HepG2 (cell line): ENCODE data around the gene MYOM1. TPM values are rescaled to one million over a fixed set of nuclear protein-coding genes. Genes with fewer than 3 reads are reported as not detected.
A peak's percentile ranks its signal among the peaks of the same experiment; 100 is the strongest.

Experiments
- BCL6 ChIP-seq: IDR thresholded peaks from 2 replicates; pipeline ENCODE4 v1.6.1; 2016; ENCODE audit warnings: missing genetic modification reagents, missing compliant biosample characterization
- CENPX ChIP-seq: sonication (generic); formaldehyde crosslinking; IDR thresholded peaks from 2 replicates; pipeline ENCODE4 v1.9.0; 2021; ENCODE audit warnings: mild to moderate bottlenecking, missing genetic modification reagents, moderate library complexity
- CHD4 ChIP-seq: fragments of 200-600 bp; sonication (generic); IDR thresholded peaks from 2 replicates; pipeline ENCODE4 v1.7.0; 2017; ENCODE audit warnings: mild to moderate bottlenecking, low read length, borderline replicate concordance
- GMEB1 ChIP-seq: sonication (generic); formaldehyde crosslinking; IDR thresholded peaks from 2 replicates; pipeline ENCODE4 v1.5.1; 2020; ENCODE audit warnings: missing genetic modification reagents, mild to moderate bottlenecking, borderline replicate concordance
- HDAC1 ChIP-seq: sonication (generic); formaldehyde crosslinking; IDR thresholded peaks from 2 replicates; pipeline ENCODE4 v1.5.1; 2020; ENCODE audit warnings: mild to moderate bottlenecking, missing genetic modification reagents
- HNF1A ChIP-seq, 2 experiments: sonication (generic) in 1 of 2; formaldehyde crosslinking in 1 of 2; IDR thresholded peaks; 2 replicates each; pipeline versions ENCODE4 v1.4.0 to v1.6.1; 2016 to 2020; ENCODE audit warnings: borderline replicate concordance in 1 of 2, low read depth in 1 of 2, mild to moderate bottlenecking in 1 of 2, missing genetic modification reagents in 1 of 2
- ISX ChIP-seq: sonication (generic); formaldehyde crosslinking; conservative IDR thresholded peaks from 2 replicates; pipeline ENCODE4 v1.5.0; 2020; ENCODE audit warnings: missing genetic modification reagents
- MED8 ChIP-seq: sonication (generic); formaldehyde crosslinking; IDR thresholded peaks from 2 replicates; pipeline ENCODE4 v1.8.1; 2023; ENCODE audit warnings: mild to moderate bottlenecking, missing genetic modification reagents; ENCODE audit not compliant: insufficient replicate concordance
- MXI1 ChIP-seq: IDR thresholded peaks from 3 replicates; pipeline ENCODE4 v1.6.1; 2012; ENCODE audit warnings: low read depth, low read length, inconsistent platforms, borderline replicate concordance
- NCOA2 ChIP-seq: sonication (generic); formaldehyde crosslinking; IDR thresholded peaks from 2 replicates; pipeline ENCODE4 v1.8.0; 2022; ENCODE audit warnings: inconsistent platforms
- NCOA5 ChIP-seq: sonication (generic); formaldehyde crosslinking; IDR thresholded peaks from 2 replicates; pipeline ENCODE4 v1.4.0; 2020; ENCODE audit warnings: missing genetic modification reagents
- RBM22 ChIP-seq: fragments of 200-400 bp; formaldehyde crosslinking; optimal IDR thresholded peaks from 2 replicates; pipeline ENCODE3; 2017; ENCODE audit warnings: mild to moderate bottlenecking, low read length, moderate library complexity
- SMYD3 ChIP-seq: sonication (generic); formaldehyde crosslinking; IDR thresholded peaks from 2 replicates; pipeline ENCODE4 v1.8.1; 2023; ENCODE audit warnings: mild to moderate bottlenecking, missing genetic modification reagents
- TCF7 ChIP-seq: sonication (generic); IDR thresholded peaks from 2 replicates; pipeline ENCODE4 v1.6.1; 2016; ENCODE audit warnings: antibody characterized with exemption, low read depth
- TCF7L2 ChIP-seq: IDR thresholded peaks from 2 replicates; pipeline ENCODE4 v1.6.1; 2011; ENCODE audit warnings: mild to moderate bottlenecking, low read depth, low read length, moderate library complexity
- YEATS4 ChIP-seq: sonication (generic); formaldehyde crosslinking; IDR thresholded peaks from 2 replicates; pipeline ENCODE4 v1.4.0; 2020; ENCODE audit warnings: missing genetic modification reagents, borderline replicate concordance
- ZBTB49 ChIP-seq: sonication (generic); formaldehyde crosslinking; IDR thresholded peaks from 2 replicates; pipeline ENCODE4 v1.4.0; 2020; ENCODE audit warnings: missing genetic modification reagents, borderline replicate concordance
- ZBTB7A ChIP-seq: sonication (generic); formaldehyde crosslinking; IDR thresholded peaks from 2 replicates; pipeline ENCODE4 v1.8.0; 2022; ENCODE audit warnings: mild to moderate bottlenecking, missing genetic modification reagents
- ZFP62 ChIP-seq: sonication (generic); formaldehyde crosslinking; IDR thresholded peaks from 2 replicates; pipeline ENCODE4 v1.4.0; 2020; ENCODE audit warnings: missing genetic modification reagents
- ZNF234 ChIP-seq: sonication (generic); formaldehyde crosslinking; conservative IDR thresholded peaks from 2 replicates; pipeline ENCODE4 v1.5.1; 2020; ENCODE audit warnings: mild to moderate bottlenecking, missing genetic modification reagents
- ZNF430 ChIP-seq: sonication (generic); formaldehyde crosslinking; IDR thresholded peaks from 2 replicates; pipeline ENCODE4 v1.9.0; 2021; ENCODE audit warnings: mild to moderate bottlenecking, missing genetic modification reagents
- ZNF446 ChIP-seq: sonication (generic); formaldehyde crosslinking; IDR thresholded peaks from 2 replicates; pipeline ENCODE4 v1.5.0; 2020; ENCODE audit warnings: mild to moderate bottlenecking, missing genetic modification reagents
- polyA plus RNA-seq, 8 experiments: library from polyadenylated mRNA; depleted of rRNA in 3 of 8; stranded (reverse) in 7 of 8; unstranded in 1 of 8; fragments of >200 nt; fragmentation: Illumina TruSeq in 4 of 8; extraction: Trizol in 4 of 8; gene quantifications; 2 replicates each; pipeline versions ENCODE4 v1.2.1 to v1.2.3, GENCODE V29; 2011 to 2016; ENCODE audit warnings: low read depth in 4 of 8, missing spikeins in 1 of 8, mixed read lengths in 1 of 8; ENCODE audit not compliant: insufficient read depth in 1 of 8
- total RNA-seq, 5 experiments: library from RNA; depleted of rRNA; stranded (reverse); fragments of >200 nt; fragmentation: Illumina TruSeq; extraction: Trizol; gene quantifications; 2 replicates each; pipeline ENCODE4 v1.2.3, GENCODE V29; 2016; ENCODE audit warnings: low read depth in 1 of 5

MYOM1 gene
- total and polyA plus RNA-seq, 2 of the 13 experiments (the other 11 are each of a cell fraction or from before 2014, with no cell fraction given), result 0.46 to 0.98 TPM

GRCh38 chr18:3051718-3052410 is 167.9 kb downstream of the MYOM1 start (continued):
- TF ChIP-seq HNF1A (IDR thresholded peaks at IDR 0.05; ENCODE audit: low read depth) (peak; percentile 81), HNF1A (CRISPR knock-in tag; IDR thresholded peaks at IDR 0.05; ENCODE audit: borderline replicate concordance) (peak; percentile 88; the same call in 1 of the 2 replicates), ZNF430 (CRISPR knock-in tag) (peak; percentile 51; the same call in 1 of the 2 replicates), ZBTB7A (CRISPR knock-in tag) (no peak), ISX (CRISPR knock-in tag) (no peak), CHD4 (no peak; the same call in 1 of the 2 replicates), TCF7L2 (peak; percentile 84), RBM22 (no peak), CENPX (no peak), ZBTB49 (CRISPR knock-in tag) (no peak), ZNF446 (no peak), MED8 (CRISPR knock-in tag) (peak; percentile 83), NCOA2 (CRISPR knock-in tag) (peak; percentile 99), BCL6 (CRISPR knock-in tag) (peak; percentile 100), ZNF234 (no peak), GMEB1 (no peak; the same call in 1 of the 2 replicates), MXI1 (peak; percentile 20; the same call in 1 of the 3 replicates), TCF7 (peak; percentile 95), YEATS4 (CRISPR knock-in tag) (no peak; the same call in 1 of the 2 replicates), HDAC1 (CRISPR knock-in tag) (peak; percentile 74), NCOA5 (CRISPR knock-in tag) (no peak), SMYD3 (CRISPR knock-in tag) (peak; percentile 88; the same call in 1 of the 2 replicates), ZFP62 (CRISPR knock-in tag) (no peak)
